ENCODE data around the gene DNAH7. TPM values are rescaled to one million over a fixed set of nuclear protein-coding genes. Genes with fewer than 3 reads are reported as not detected.

The DNAH7 gene
- total and polyA plus RNA-seq, 12 donors = 0.36 to 3.6 (median 1.4) TPM

- DNase-seq = no peak
- Histone ChIP-seq H3K4me1 (replicated peaks in 1 of 2) (no peaks in the 10 kb centered on the region), H3K36me3 (replicated peaks in 1 of 2) (no peaks in the 10 kb centered on the region), H3K27me3 (no peaks in the 10 kb centered on the region), H3K4me3 (no peak overlapping the region), H3K9me3 (replicated peaks in 1 of 3) (no peaks in the 10 kb centered on the region), H3K27ac (no peak overlapping the region)
- intact Hi-C loops (cut with DNase I) = no loop called here
- no peak for TF ChIP-seq POLR2A (IDR thresholded peaks at IDR 0.05)
- TF ChIP-seq CTCF (IDR thresholded peaks at IDR 0.05) = no peak
- WGBS, 4 donors = 77 to 94% (median 89%) methylated on average over 1 of the region's 1 CpG
Measured at GRCh38 chr2:196000551-196000950, 68.1 kb downstream of the DNAH7 start.

GRCh38 chr2:195998070-195998469 lies 70.6 kb downstream of the DNAH7 start:
- Histone ChIP-seq H3K9me3 (replicated peaks in 1 of 3) (no peaks in the 10 kb centered on the region), H3K27ac (no peak overlapping the region), H3K4me1 (replicated peaks in 1 of 2) (no peaks in the 10 kb centered on the region), H3K36me3 (replicated peaks in 1 of 2) (no peaks in the 10 kb centered on the region), H3K27me3 (no peaks in the 10 kb centered on the region), H3K4me3 (no peak overlapping the region)
- 93 to 95% (median 95%) methylated on average over 8 of the region's 8 CpGs for WGBS, 4 donors
- no peak for TF ChIP-seq POLR2A (IDR thresholded peaks at IDR 0.05)
- no peak for TF ChIP-seq CTCF (IDR thresholded peaks at IDR 0.05)
- intact Hi-C loops (cut with DNase I) = no loop called here
- DNase-seq = no peak

GRCh38 chr2:195995499-195995898 lies 73.1 kb downstream of the DNAH7 start:
- 89 to 94% (median 91%) methylated on average over 6 of the region's 6 CpGs for WGBS, 4 donors
- H3K36me3 ChIP-seq (replicated peaks in 1 of 2) = no peaks in the 10 kb centered on the region
- H3K4me3 ChIP-seq = no peak overlapping the region
- H3K27me3 ChIP-seq = no peaks in the 10 kb centered on the region
- intact Hi-C loops (cut with DNase I) = no loop called here
- no peaks in the 10 kb centered on the region for H3K9me3 ChIP-seq (replicated peaks in 1 of 3)
- no peaks in the 10 kb centered on the region for H3K4me1 ChIP-seq (replicated peaks in 1 of 2)
- TF ChIP-seq POLR2A (IDR thresholded peaks at IDR 0.05) = no peak
- DNase-seq = no peak
- no peak overlapping the region for H3K27ac ChIP-seq

- 87 to 96% (median 88%) methylated on average over 2 of the region's 2 CpGs for WGBS, 4 donors
- TF ChIP-seq CTCF (IDR thresholded peaks at IDR 0.05) = no peak
- TF ChIP-seq POLR2A (IDR thresholded peaks at IDR 0.05) = no peak
- H3K4me3 ChIP-seq = no peak overlapping the region
- H3K9me3 ChIP-seq (replicated peaks in 1 of 3) = no peaks in the 10 kb centered on the region
- no peak for DNase-seq
- H3K27me3 ChIP-seq = no peaks in the 10 kb centered on the region
- no peaks in the 10 kb centered on the region for H3K4me1 ChIP-seq (replicated peaks in 1 of 2)
- no peaks in the 10 kb centered on the region for H3K36me3 ChIP-seq (replicated peaks in 1 of 2)
- no peak overlapping the region for H3K27ac ChIP-seq
- intact Hi-C loops (cut with DNase I) = no loop called here
Measured at GRCh38 chr2:195993623-195994022, 75.0 kb downstream of the DNAH7 start.

- intact Hi-C loops (cut with DNase I) = no loop called here
Measured at GRCh38 chr2:195985741-195986140, 82.9 kb downstream of the DNAH7 start.

More at GRCh38 chr2:195985741-195986140, 82.9 kb downstream of the DNAH7 start:
- Histone ChIP-seq H3K4me1 (replicated peaks in 1 of 2) (no peaks in the 10 kb centered on the region), H3K27me3 (no peaks in the 10 kb centered on the region), H3K9me3 (replicated peaks in 1 of 3) (no peaks in the 10 kb centered on the region), H3K27ac (no peak overlapping the region), H3K4me3 (no peak overlapping the region), H3K36me3 (replicated peaks in 1 of 2) (no peaks in the 10 kb centered on the region)
- no peak for TF ChIP-seq POLR2A (IDR thresholded peaks at IDR 0.05)
- WGBS, 4 donors = 65 to 73% (median 70%) methylated on average over 3 of the region's 3 CpGs
- DNase-seq = no peak

Measured in adrenal gland (tissue), 12 donors.